GM19099 (cell line): ENCODE data around the gene MAPK8IP3.
A peak's percentile ranks its signal among the peaks of the same experiment; 100 is the strongest.

Experiments
- POLR2A ChIP-seq: IDR thresholded peaks from 3 replicates; pipeline ENCODE4 v1.6.1; 2011; ENCODE audit warnings: low read depth; ENCODE audit not compliant: insufficient read length; ENCODE audit errors: extremely low read depth

MAPK8IP3 gene

DNA sequence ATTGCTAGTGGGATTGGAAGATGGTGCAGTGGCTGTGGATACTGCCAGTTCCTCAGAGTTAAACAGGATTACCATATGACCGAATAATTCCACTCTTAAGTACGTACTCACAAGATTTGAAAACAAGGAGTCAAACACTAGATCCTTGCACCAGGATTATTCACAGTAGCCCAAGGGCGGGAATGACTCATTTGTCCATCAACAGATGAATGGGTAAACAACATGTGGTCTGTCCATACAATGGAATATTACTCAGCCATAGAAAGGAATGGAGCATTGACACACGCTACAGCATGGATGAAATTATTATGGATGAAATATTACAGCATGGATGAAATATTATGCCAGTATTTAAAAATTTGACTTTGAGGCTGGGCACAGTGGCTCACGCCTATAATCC, 9.1 kb upstream of the MAPK8IP3 start:
- TF ChIP-seq POLR2A: no peak

GRCh38 chr16:1698680-1699079, 7.3 kb upstream of the MAPK8IP3 start:
- TF ChIP-seq POLR2A: no peak

DNA sequence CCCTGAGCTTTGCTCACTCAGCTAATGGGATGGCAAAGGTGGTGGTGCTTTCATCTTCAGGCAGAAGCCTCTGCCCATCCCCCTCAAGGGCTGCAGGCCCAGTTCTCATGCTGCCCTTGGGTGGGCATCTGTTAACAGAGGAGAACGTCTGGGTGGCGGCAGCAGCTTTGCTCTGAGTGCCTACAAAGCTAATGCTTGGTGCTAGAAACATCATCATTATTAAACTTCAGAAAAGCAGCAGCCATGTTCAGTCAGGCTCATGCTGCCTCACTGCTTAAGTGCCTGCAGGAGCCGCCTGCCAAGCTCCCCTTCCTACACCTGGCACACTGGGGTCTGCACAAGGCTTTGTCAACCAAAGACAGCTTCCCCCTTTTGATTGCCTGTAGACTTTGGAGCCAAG, 5.7 kb upstream of the MAPK8IP3 start:
- TF ChIP-seq POLR2A: no peak

- no peak for TF ChIP-seq POLR2A
Measured at GRCh38 chr16:1701216-1701878, 4.6 kb upstream of the MAPK8IP3 start.

- no peak for TF ChIP-seq POLR2A
Measured at GRCh38 chr16:1706386-1707192, 594 bp downstream of the MAPK8IP3 start.

DNA sequence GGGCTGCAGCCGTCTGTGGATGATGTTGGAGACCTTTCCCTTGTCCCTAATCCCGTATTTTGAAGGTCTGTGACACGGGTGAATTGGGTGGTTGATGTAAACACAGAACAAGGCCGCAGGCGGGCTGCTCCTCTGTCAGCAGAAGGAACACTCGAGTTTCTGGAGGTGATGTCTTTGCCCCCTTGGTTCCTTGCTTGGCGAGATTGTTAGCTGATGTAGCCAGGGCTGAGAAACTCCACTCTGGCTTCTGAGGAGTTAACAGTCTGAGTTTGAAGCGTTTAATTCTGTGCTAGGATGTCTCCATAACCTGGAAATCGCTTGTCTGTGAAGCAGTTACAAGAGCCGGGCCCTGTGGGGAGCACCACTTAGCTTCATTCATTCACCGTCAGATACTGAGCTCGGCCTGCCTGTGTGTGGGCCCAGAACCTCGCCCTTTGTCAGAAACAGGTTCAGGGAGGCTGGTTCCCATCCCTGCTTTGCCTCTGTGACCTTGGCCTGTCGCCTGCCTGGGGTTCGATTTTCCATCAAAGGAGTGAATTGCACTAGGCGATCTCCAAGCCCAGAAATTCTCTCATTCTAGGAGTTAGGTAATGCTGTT, 1.3 kb downstream of the MAPK8IP3 start:
- no peak for TF ChIP-seq POLR2A

GRCh38 chr16:1708083-1708767, 2.2 kb downstream of the MAPK8IP3 start:
- no peak for TF ChIP-seq POLR2A

GRCh38 chr16:1708768-1709180, 2.8 kb downstream of the MAPK8IP3 start:
- TF ChIP-seq POLR2A: no peak

- TF ChIP-seq POLR2A: no peak
Measured at GRCh38 chr16:1709356-1709755, 3.4 kb downstream of the MAPK8IP3 start.

- no peak for TF ChIP-seq POLR2A
Measured at GRCh38 chr16:1710811-1711507, 5.0 kb downstream of the MAPK8IP3 start.

DNA sequence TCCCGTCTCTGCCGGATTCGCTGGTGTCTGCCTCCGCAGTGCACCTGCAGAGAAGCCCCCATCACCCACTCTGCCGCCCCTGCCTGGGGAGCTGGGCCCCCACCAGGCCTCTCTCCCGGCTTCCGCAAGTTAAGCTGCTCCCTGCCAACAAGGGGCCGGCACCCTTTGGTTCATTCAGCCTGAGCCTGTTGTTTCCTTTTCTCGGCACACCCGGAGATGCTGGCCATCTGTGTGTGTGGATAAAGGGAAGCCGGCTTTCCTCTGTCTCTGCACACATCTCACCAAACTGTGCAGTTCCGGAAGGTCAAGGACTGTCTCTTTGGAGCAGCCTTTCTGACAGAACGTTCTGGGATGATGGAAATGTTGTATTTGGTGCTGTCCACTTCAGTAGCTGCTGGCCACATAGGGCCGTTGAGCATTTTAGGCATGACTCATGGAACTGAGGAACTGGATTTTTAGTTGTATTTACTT, 6.8 kb downstream of the MAPK8IP3 start:
- TF ChIP-seq POLR2A: no peak

- TF ChIP-seq POLR2A: no peak
Measured at GRCh38 chr16:1713331-1713730, 7.3 kb downstream of the MAPK8IP3 start.

- peak; percentile 43 for TF ChIP-seq POLR2A
Measured at GRCh38 chr16:1713933-1714332, 7.9 kb downstream of the MAPK8IP3 start.

DNA sequence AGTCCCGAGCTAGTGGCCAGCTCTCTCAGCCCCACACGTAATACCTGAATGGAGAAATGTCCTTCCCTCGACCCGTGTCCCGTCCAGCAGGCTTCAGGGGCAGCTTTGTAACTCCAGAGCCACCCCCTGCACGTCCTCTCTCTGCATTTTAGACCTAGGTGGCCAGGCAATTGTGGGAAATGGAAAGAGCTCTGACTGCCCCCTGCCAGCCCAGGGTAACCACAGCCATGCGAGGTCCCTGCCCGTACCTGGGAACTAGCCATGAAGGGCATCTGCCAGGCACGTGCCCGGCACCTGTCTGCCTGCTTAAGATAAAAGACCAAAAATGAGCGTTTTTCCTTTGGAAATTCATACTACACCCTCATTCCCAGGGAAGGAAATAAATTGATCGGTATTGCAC, 9.2 kb downstream of the MAPK8IP3 start:
- TF ChIP-seq POLR2A: no peak

- no peak for TF ChIP-seq POLR2A
Measured at GRCh38 chr16:1721372-1721771, 15.4 kb downstream of the MAPK8IP3 start.

GRCh38 chr16:1723450-1724147, 17.6 kb downstream of the MAPK8IP3 start:
- no peak for TF ChIP-seq POLR2A
